AG04449 (cell line): ENCODE data around the gene MYO16.

ENCODE experiments used
- CTCF ChIA-PET: fragments of 350-600 bp; formaldehyde crosslinking; extraction: SDS; loops from one replicate; lab custom pipeline; 2021; ENCODE audit warnings: antibody characterized with exemption; lab: Yijun Ruan, JAX
- POLR2A ChIA-PET: fragments of 400-600, 350-600 bp; formaldehyde crosslinking; extraction: SDS; loops from one replicate; lab custom pipeline; 2020; ENCODE audit warnings: antibody characterized with exemption, inconsistent platforms; lab: Yijun Ruan, JAX
- DNase-seq: peaks from one replicate; pipeline ENCODE4 v3.0.0-alpha.2; 2010; ENCODE audit warnings: low read depth, low spot score
- H3K4me3 ChIP-seq: 2 replicates; pipeline ENCODE4 v1.5.1; 2011; ENCODE audit warnings: low read depth, mild to moderate bottlenecking, control low read depth, low read length
- CTCF ChIP-seq: IDR thresholded peaks from one replicate; pipeline ENCODE4 v1.5.1; 2011; ENCODE audit warnings: mild to moderate bottlenecking, moderate library complexity, low read length, control low read depth, inconsistent platforms; ENCODE audit not compliant: insufficient read depth; ENCODE audit errors: missing control alignments

The MYO16 gene

GRCh38 chr13:108747843-108748242 is 118.4 kb downstream of the MYO16 start:
- H3K4me3 ChIP-seq, result no peak overlapping the region
- no peak for TF ChIP-seq CTCF
- DNase-seq, result no peak
- ChIA-PET POLR2A (no interaction called here), CTCF (no interaction called here)

GRCh38 chr13:108752276-108752675 is 122.9 kb downstream of the MYO16 start:
- no peak overlapping the region for H3K4me3 ChIP-seq
- ChIA-PET POLR2A (no interaction called here), CTCF (no interaction called here)
- DNase-seq, result no peak
- no peak for TF ChIP-seq CTCF

- no peak overlapping the region for H3K4me3 ChIP-seq
- ChIA-PET POLR2A (no interaction called here), CTCF (no interaction called here)
- TF ChIP-seq CTCF, result no peak
- no peak for DNase-seq
Measured at GRCh38 chr13:108755083-108755482, 125.7 kb downstream of the MYO16 start.

GRCh38 chr13:108760129-108760528 is 130.7 kb downstream of the MYO16 start:
- CTCF ChIA-PET, result no interaction called here
- POLR2A ChIA-PET, result no interaction called here

GRCh38 chr13:108760541-108760940 is 131.1 kb downstream of the MYO16 start:
- TF ChIP-seq CTCF, result no peak

More at GRCh38 chr13:108760129-108760528, 130.7 kb downstream of the MYO16 start:
- TF ChIP-seq CTCF, result no peak
- no peak for DNase-seq
- H3K4me3 ChIP-seq, result no peak overlapping the region

GRCh38 chr13:108768035-108768434 is 138.6 kb downstream of the MYO16 start:
- no peak for TF ChIP-seq CTCF
- CTCF ChIA-PET, result no interaction called here
- DNase-seq, result no peak
- POLR2A ChIA-PET, result no interaction called here
- no peak overlapping the region for H3K4me3 ChIP-seq

More at GRCh38 chr13:108760541-108760940, 131.1 kb downstream of the MYO16 start:
- DNase-seq, result no peak
- no peak overlapping the region for H3K4me3 ChIP-seq
- ChIA-PET POLR2A (no interaction called here), CTCF (no interaction called here)
